HG02588 (cell line): ENCODE measurements around the gene CYP1B1.
"Not testable (repeated sequence)": the region's sequence is repeated elsewhere in the genome, so short reads cannot be mapped to it uniquely, and the experiment has no call there.

Experiments used
- ATAC-seq: cut with Tn5 transposase; IDR thresholded peaks from one replicate; pipeline ENCODE4 v1.9.1; 2021; ENCODE audit warnings: mild to moderate bottlenecking, moderate library complexity; ENCODE audit not compliant: unreplicated experiment

CYP1B1 gene

GRCh38 chr2:38099099-38100028, 23.4 kb upstream of the CYP1B1 start:
- no peak for ATAC-seq

GRCh38 chr2:38098421-38099098, 22.6 kb upstream of the CYP1B1 start:
- no peak for ATAC-seq

GRCh38 chr2:38097988-38098385, 22.0 kb upstream of the CYP1B1 start:
- ATAC-seq, result no peak

GRCh38 chr2:38097258-38097987, 21.5 kb upstream of the CYP1B1 start:
- no peak for ATAC-seq

GRCh38 chr2:38095996-38096861, 20.3 kb upstream of the CYP1B1 start:
- ATAC-seq, result no peak

GRCh38 chr2:38095079-38095995, 19.4 kb upstream of the CYP1B1 start:
- ATAC-seq, result no peak

- ATAC-seq, result no peak
Measured at GRCh38 chr2:38093527-38094165, 17.7 kb upstream of the CYP1B1 start.

GRCh38 chr2:38092196-38092902, 16.4 kb upstream of the CYP1B1 start:
- no peak for ATAC-seq

GRCh38 chr2:38091760-38092159, 15.8 kb upstream of the CYP1B1 start:
- ATAC-seq, result no peak

- ATAC-seq, result no peak
Measured at GRCh38 chr2:38090928-38091327, 15.0 kb upstream of the CYP1B1 start.

GRCh38 chr2:38090212-38090611, 14.3 kb upstream of the CYP1B1 start:
- not testable (repeated sequence) for ATAC-seq

GRCh38 chr2:38085998-38086698, 10.2 kb upstream of the CYP1B1 start:
- not testable (repeated sequence) for ATAC-seq

GRCh38 chr2:38084556-38084955, 8.6 kb upstream of the CYP1B1 start:
- ATAC-seq, result not testable (repeated sequence)

- ATAC-seq, result not testable (repeated sequence)
Measured at GRCh38 chr2:38082727-38083126, 6.8 kb upstream of the CYP1B1 start.

GRCh38 chr2:38080346-38080745, 4.4 kb upstream of the CYP1B1 start:
- no peak for ATAC-seq

GRCh38 chr2:38079116-38080052, 3.4 kb upstream of the CYP1B1 start:
- no peak for ATAC-seq

GRCh38 chr2:38077431-38077769, 1.4 kb upstream of the CYP1B1 start:
- no peak for ATAC-seq
